K562 (cell line): Measurements from ENCODE around the gene YJEFN3. TPM values are rescaled to one million over a fixed set of nuclear protein-coding genes. Genes with fewer than 3 reads are reported as not detected.

Experiments
- ADNP ChIP-seq: fragments of 200-800 bp; sonication (Bioruptor generic); IDR thresholded peaks from 2 replicates; pipeline ENCODE4 v1.6.1; 2016; ENCODE audit warnings: missing genetic modification characterization, missing compliant biosample characterization
- ARHGAP35 ChIP-seq: fragments of 450-650 bp; IDR thresholded peaks from 2 replicates; pipeline ENCODE4 v1.6.1; 2018; ENCODE audit not compliant: partially characterized antibody
- E2F3 ChIP-seq: fragments of 250-450 bp; sonication (Bioruptor Pico); IDR thresholded peaks from 2 replicates; pipeline ENCODE4 v1.4.0; 2020; ENCODE audit warnings: mild to moderate bottlenecking
- ELK3 ChIP-seq: fragments of 450-650 bp; formaldehyde crosslinking; IDR thresholded peaks from 2 replicates; pipeline ENCODE4 v1.4.0; 2020; ENCODE audit warnings: mild to moderate bottlenecking
- ETV6 ChIP-seq, 3 experiments: fragments of 150-350 bp in 1 of 3; sonication (generic) in 1 of 3; formaldehyde crosslinking in 1 of 3; IDR thresholded peaks; 2 replicates each; pipeline versions ENCODE4 v1.6.1 to v1.8.0; 2014 to 2022; ENCODE audit warnings: borderline replicate concordance in 2 of 3, low read depth in 2 of 3, antibody characterized with exemption in 1 of 3, low read length in 1 of 3, mild to moderate bottlenecking in 1 of 3, missing genetic modification reagents in 1 of 3
- MNT ChIP-seq, 2 experiments: fragments of 450-650 bp; conservative IDR thresholded peaks; 2 replicates each; pipeline ENCODE4 v1.6.1; 2017; ENCODE audit warnings: mild to moderate bottlenecking in 2 of 2, moderate library complexity in 2 of 2
- MYNN ChIP-seq, 2 experiments: sonication (generic); formaldehyde crosslinking in 1 of 2; IDR thresholded peaks; 2 replicates each; pipeline versions ENCODE4 v1.5.0 to v1.6.1; 2016 to 2020; ENCODE audit warnings: antibody characterized with exemption in 1 of 2, missing genetic modification reagents in 1 of 2
- NR0B1 ChIP-seq: fragments of 450-650 bp; IDR thresholded peaks from one replicate; pipeline ENCODE4 v1.6.1; 2018; ENCODE audit warnings: mild to moderate bottlenecking, moderate library complexity; ENCODE audit not compliant: partially characterized antibody
- POLR2AphosphoS5 ChIP-seq: IDR thresholded peaks from 2 replicates; pipeline ENCODE4 v1.6.1; 2011; ENCODE audit warnings: mild to moderate bottlenecking, low read depth, low read length, moderate library complexity; ENCODE audit not compliant: control insufficient read depth, insufficient read depth
- PREB ChIP-seq: sonication (generic); formaldehyde crosslinking; IDR thresholded peaks from 2 replicates; pipeline ENCODE4 v1.8.1; 2023; ENCODE audit warnings: mild to moderate bottlenecking, missing genetic modification reagents
- SIN3A ChIP-seq, 2 experiments: fragments of 150-350 bp in 1 of 2; IDR thresholded peaks; 2 replicates each; pipeline ENCODE4 v1.6.1; 2011 to 2016; ENCODE audit warnings: borderline replicate concordance in 2 of 2, low read depth in 2 of 2, low read length in 2 of 2, mild to moderate bottlenecking in 2 of 2, moderate library complexity in 2 of 2; ENCODE audit not compliant: control insufficient read depth in 1 of 2
- SLC30A9 ChIP-seq: fragments of 250-450 bp; sonication (Bioruptor Pico); IDR thresholded peaks from 2 replicates; pipeline ENCODE4 v1.8.0; 2022; ENCODE audit warnings: mild to moderate bottlenecking, moderate library complexity
- TAF15 ChIP-seq: fragments of 200-400 bp; formaldehyde crosslinking; IDR thresholded peaks from 2 replicates; pipeline ENCODE4 v1.6.1; 2017; ENCODE audit warnings: mild to moderate bottlenecking, low read depth, low read length, moderate library complexity
- TAF9B ChIP-seq: fragments of 450-650 bp; IDR thresholded peaks from 2 replicates; pipeline ENCODE4 v1.6.1; 2018; ENCODE audit warnings: mild to moderate bottlenecking; ENCODE audit not compliant: partially characterized antibody
- THRAP3 ChIP-seq: fragments of 450-650 bp; IDR thresholded peaks from 2 replicates; pipeline ENCODE4 v1.6.1; 2016; ENCODE audit warnings: mild to moderate bottlenecking, inconsistent platforms, borderline replicate concordance
- TOE1 ChIP-seq, 2 experiments: fragments of 450-650 bp in 1 of 2; sonication (generic) in 1 of 2; formaldehyde crosslinking in 1 of 2; IDR thresholded peaks; 2 replicates each; pipeline versions ENCODE4 v1.7.1 to v1.8.0; 2016 to 2022; ENCODE audit warnings: borderline replicate concordance in 2 of 2, mild to moderate bottlenecking in 2 of 2, antibody characterized with exemption in 1 of 2, inconsistent platforms in 1 of 2, low read depth in 1 of 2, missing genetic modification reagents in 1 of 2, moderate library complexity in 1 of 2
- YY1 ChIP-seq, 3 experiments: IDR thresholded peaks; 2 replicates each; pipeline ENCODE4 v1.6.1; 2011; ENCODE audit warnings: low read length in 2 of 3, mild to moderate bottlenecking in 2 of 3, moderate library complexity in 2 of 3, borderline replicate concordance in 1 of 3, control low read depth in 1 of 3, low read depth in 1 of 3; ENCODE audit not compliant: insufficient read depth in 3 of 3, insufficient replicate concordance in 2 of 3, control insufficient read depth in 1 of 3, insufficient read length in 1 of 3; ENCODE audit errors: extremely low read depth in 1 of 3
- ZNF253 ChIP-seq: fragments of 250-450 bp; sonication (Bioruptor Pico); conservative IDR thresholded peaks from 2 replicates; pipeline ENCODE4 v1.6.1; 2021; ENCODE audit warnings: mild to moderate bottlenecking
- ZNF507 ChIP-seq: conservative IDR thresholded peaks from 2 replicates; pipeline ENCODE4 v1.6.1; 2017; ENCODE audit warnings: missing genetic modification characterization, missing compliant biosample characterization
- polyA plus RNA-seq, 8 experiments: library from polyadenylated mRNA; depleted of rRNA in 4 of 8; stranded (reverse) in 5 of 8; unstranded in 3 of 8; fragments of >200 nt; fragmentation: Nextera tagmentation in 2 of 8; fragmentation: Illumina TruSeq in 1 of 8; extraction: Ambion mirVana in 2 of 8; extraction: Trizol in 1 of 8; gene quantifications; 2 replicates each; pipeline versions ENCODE4 v1.2.1 to v1.2.3, GENCODE V29; 2011 to 2014; ENCODE audit warnings: inconsistent platforms in 1 of 8, missing spikeins in 1 of 8
- total RNA-seq, 7 experiments: library from RNA; depleted of rRNA in 6 of 7; stranded (reverse); fragments of >200 nt in 6 of 7; fragmentation: Illumina TruSeq in 2 of 7; extraction: Trizol in 2 of 7; gene quantifications; 2 replicates each; pipeline versions ENCODE4 v1.2.1 to v1.2.3, GENCODE V29; 2011 to 2021; ENCODE audit warnings: low replicate concordance in 1 of 7

Gene YJEFN3
- total and polyA plus RNA-seq, 9 of the 15 experiments (the other 6 are each of a cell fraction or from before 2014, with no cell fraction given) = 0.04 to 5.8 (median 1.3) TPM; not detected in 1

GRCh38 chr19:19531951-19532805 lies 3.5 kb downstream of the YJEFN3 start (continued):
- 0 out of 2 replicates have a peak, but pooled peaks have one; percentile 11 for TF ChIP-seq TOE1 (IDR thresholded peaks at IDR 0.05; ENCODE audit: borderline replicate concordance)
- TF ChIP-seq TOE1 (CRISPR knock-in tag; IDR thresholded peaks at IDR 0.05; ENCODE audit: borderline replicate concordance, low read depth) = no peak
- TF ChIP-seq TAF15 = no peak
- no peak for TF ChIP-seq THRAP3
- no peak for TF ChIP-seq PREB (CRISPR knock-in tag)
- no peak for TF ChIP-seq ADNP
- TF ChIP-seq TAF9B = no peak
- TF ChIP-seq ELK3 (CRISPR knock-in tag) = no peak
- no peak for TF ChIP-seq POLR2AphosphoS5
- no peak for TF ChIP-seq SIN3A (IDR thresholded peaks at IDR 0.05; ENCODE audit: borderline replicate concordance in 2 of 2, control insufficient read depth in 1 of 2, low read depth in 2 of 2, low read length in 2 of 2)
- TF ChIP-seq ZNF507 (tag) = no peak
- no peak for TF ChIP-seq ZNF253 (CRISPR knock-in tag)
- no peak for TF ChIP-seq YY1 (IDR thresholded peaks at IDR 0.05; ENCODE audit: borderline replicate concordance in 1 of 3, control insufficient read depth in 1 of 3, extremely low read depth in 1 of 3, insufficient read depth in 3 of 3, insufficient read length in 1 of 3, insufficient replicate concordance in 2 of 3, low read depth in 1 of 3, low read length in 2 of 3)
- TF ChIP-seq E2F3 (CRISPR knock-in tag) = no peak
- TF ChIP-seq SLC30A9 (CRISPR knock-in tag) = no peak
- no peak for TF ChIP-seq ARHGAP35
- TF ChIP-seq NR0B1 = no peak
- TF ChIP-seq MYNN (IDR thresholded peaks at IDR 0.05) = peak; percentile 74; the same call in 1 of the 2 replicates
- TF ChIP-seq MYNN (CRISPR knock-in tag; IDR thresholded peaks at IDR 0.05) = no peak
- no peak for TF ChIP-seq MNT (conservative IDR thresholded peaks at IDR 0.05)
- TF ChIP-seq ETV6 (IDR thresholded peaks at IDR 0.05; ENCODE audit: borderline replicate concordance in 1 of 2, low read depth in 2 of 2, low read length in 1 of 2) = no peak
- no peak for TF ChIP-seq ETV6 (CRISPR knock-in tag; IDR thresholded peaks at IDR 0.05; ENCODE audit: borderline replicate concordance)
